GM12878 (cell line): ENCODE results near the gene ABCB4.

ENCODE experiments used
- BACH1 ChIP-seq: fragments of 450-650 bp; IDR thresholded peaks from 2 replicates; pipeline ENCODE4 v1.6.1; 2017; ENCODE audit warnings: mild to moderate bottlenecking, borderline replicate concordance
- BMI1 ChIP-seq: fragments of 450-650 bp; IDR thresholded peaks from 2 replicates; pipeline ENCODE4 v1.6.1; 2016; ENCODE audit warnings: mild to moderate bottlenecking, moderate library complexity, borderline replicate concordance
- CTCF ChIP-seq, 3 experiments: IDR thresholded peaks in 2 of 3; conservative IDR thresholded peaks in 1 of 3; 2 replicates each; pipeline ENCODE4 v1.5.1; 2011; ENCODE audit warnings: low read depth in 3 of 3, low read length in 3 of 3, mild to moderate bottlenecking in 3 of 3, control low read depth in 2 of 3, moderate library complexity in 2 of 3, inconsistent platforms in 1 of 3, mixed read lengths in 1 of 3; ENCODE audit not compliant: control insufficient read depth in 2 of 3, insufficient read depth in 1 of 3; ENCODE audit errors: extremely low read depth in 1 of 3
- FOXM1 ChIP-seq: IDR thresholded peaks from 2 replicates; pipeline ENCODE4 v1.6.1; 2012; ENCODE audit warnings: low read depth, mild to moderate bottlenecking, inconsistent platforms, low read length, moderate library complexity
- MEF2A ChIP-seq: IDR thresholded peaks from 2 replicates; pipeline ENCODE4 v1.6.1; 2011; ENCODE audit warnings: low read depth, mild to moderate bottlenecking, low read length, moderate library complexity; ENCODE audit not compliant: insufficient read depth
- MEF2B ChIP-seq: fragments of 450-650 bp; IDR thresholded peaks from 2 replicates; pipeline ENCODE4 v1.6.1; 2018; ENCODE audit warnings: mild to moderate bottlenecking, moderate library complexity; ENCODE audit not compliant: partially characterized antibody, poor library complexity, severe bottlenecking
- NRF1 ChIP-seq: conservative IDR thresholded peaks from 2 replicates; pipeline ENCODE4 v1.6.1; 2011; ENCODE audit warnings: mild to moderate bottlenecking, low read depth, low read length, improper control_type of control experiment
- POLR2A ChIP-seq: IDR thresholded peaks from 2 replicates; pipeline ENCODE4 v1.6.1; 2011; ENCODE audit warnings: low read depth, mild to moderate bottlenecking, low read length
- POLR2AphosphoS5 ChIP-seq: IDR thresholded peaks from 2 replicates; pipeline ENCODE4 v1.6.1; 2011; ENCODE audit warnings: mild to moderate bottlenecking, low read length, inconsistent platforms
- RCOR1 ChIP-seq: conservative IDR thresholded peaks from 2 replicates; pipeline ENCODE4 v1.6.1; 2012; ENCODE audit warnings: low read depth, low read length, improper control_type of control experiment
- REST ChIP-seq: IDR thresholded peaks from 2 replicates; pipeline ENCODE4 v1.6.1; 2012; ENCODE audit warnings: mild to moderate bottlenecking, low read depth, low read length
- SIN3A ChIP-seq: IDR thresholded peaks from 2 replicates; pipeline ENCODE4 v1.6.1; 2012; ENCODE audit warnings: low read depth, low read length, improper control_type of control experiment
- SP1 ChIP-seq: IDR thresholded peaks from one replicate; pipeline ENCODE4 v1.6.1; 2011; ENCODE audit warnings: low read depth, low read length

DNA sequence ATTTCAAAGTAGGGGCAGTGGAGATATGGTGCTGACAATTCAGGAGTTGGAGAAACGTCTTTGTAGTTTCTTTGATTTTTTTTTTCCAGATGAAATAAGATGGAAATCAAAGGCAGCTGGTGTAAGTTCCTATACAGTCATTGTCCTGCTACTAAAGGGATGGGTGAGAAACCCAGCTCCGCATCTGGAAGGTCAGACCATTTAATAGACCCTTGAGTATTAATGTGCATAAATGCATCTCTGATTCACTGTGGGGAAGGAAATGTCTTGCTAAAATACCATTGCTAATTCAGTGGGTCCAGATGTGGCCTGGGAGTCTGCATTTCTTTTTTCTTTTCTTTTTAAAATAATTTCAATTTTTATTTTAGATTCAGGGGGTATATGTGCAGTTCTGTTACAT lies 15.5 kb downstream of the ABCB4 start:
- TF ChIP-seq SP1: no peak
- TF ChIP-seq CTCF (IDR thresholded peaks at IDR 0.05 in 2 of 3, conservative IDR thresholded peaks at IDR 0.05 in 1 of 3; ENCODE audit: control insufficient read depth in 2 of 3, extremely low read depth in 1 of 3, insufficient read depth in 1 of 3, low read depth in 3 of 3, low read length in 3 of 3): no peak
- TF ChIP-seq SIN3A: no peak
- TF ChIP-seq BACH1: no peak
- no peak for TF ChIP-seq POLR2A
- no peak for TF ChIP-seq FOXM1
- TF ChIP-seq POLR2AphosphoS5: no peak
- TF ChIP-seq REST: no peak
- TF ChIP-seq MEF2B: no peak
- TF ChIP-seq RCOR1: no peak
- no peak for TF ChIP-seq NRF1
- TF ChIP-seq BMI1: no peak
- TF ChIP-seq MEF2A: no peak
